HG02759 (cell line): ENCODE data around the gene LPIN1.
A peak's percentile ranks its signal among the peaks of the same experiment; 100 is the strongest.

Experiments
- ATAC-seq: cut with Tn5 transposase; IDR thresholded peaks from one replicate; pipeline ENCODE4 v1.9.1; 2021; ENCODE audit warnings: mild to moderate bottlenecking, moderate library complexity; ENCODE audit not compliant: unreplicated experiment

Gene LPIN1

GRCh38 chr2:11761259-11761658, 14.8 kb downstream of the LPIN1 start:
- ATAC-seq = no peak

- no peak for ATAC-seq
Measured at GRCh38 chr2:11762031-11762430, 15.6 kb downstream of the LPIN1 start.

GRCh38 chr2:11762799-11763461, 16.5 kb downstream of the LPIN1 start:
- no peak for ATAC-seq

- no peak for ATAC-seq
Measured at GRCh38 chr2:11764359-11764758, 17.9 kb downstream of the LPIN1 start.

GRCh38 chr2:11764920-11765319, 18.5 kb downstream of the LPIN1 start:
- ATAC-seq = no peak

- no peak for ATAC-seq
Measured at GRCh38 chr2:11765501-11765900, 19.1 kb downstream of the LPIN1 start.

GRCh38 chr2:11766016-11766415, 19.6 kb downstream of the LPIN1 start:
- no peak for ATAC-seq

GRCh38 chr2:11767779-11768178, 21.3 kb downstream of the LPIN1 start:
- no peak for ATAC-seq

- no peak for ATAC-seq
Measured at GRCh38 chr2:11768946-11769345, 22.5 kb downstream of the LPIN1 start.

- no peak for ATAC-seq
Measured at GRCh38 chr2:11769516-11769915, 23.1 kb downstream of the LPIN1 start.

- no peak for ATAC-seq
Measured at GRCh38 chr2:11770531-11771188, 24.2 kb downstream of the LPIN1 start.

GRCh38 chr2:11771971-11772615, 25.7 kb downstream of the LPIN1 start:
- no peak for ATAC-seq

GRCh38 chr2:11773111-11773510, 26.7 kb downstream of the LPIN1 start:
- ATAC-seq = no peak

- no peak for ATAC-seq
Measured at GRCh38 chr2:11773747-11774525, 27.5 kb downstream of the LPIN1 start.

GRCh38 chr2:11774600-11774999, 28.2 kb downstream of the LPIN1 start:
- no peak for ATAC-seq

- ATAC-seq = peak; percentile 74
Measured at GRCh38 chr2:11775384-11775783, 29.0 kb downstream of the LPIN1 start.

- ATAC-seq = no peak
Measured at GRCh38 chr2:11777066-11777782, 30.8 kb downstream of the LPIN1 start.

GRCh38 chr2:11777886-11778415, 31.5 kb downstream of the LPIN1 start:
- ATAC-seq = no peak

GRCh38 chr2:11778416-11778815, 32.0 kb downstream of the LPIN1 start:
- ATAC-seq = no peak

GRCh38 chr2:11778923-11779757, 32.7 kb downstream of the LPIN1 start:
- peak; percentile 95 for ATAC-seq
